Smooth muscle cell of the umbilical artery (primary cell): ENCODE results near the gene MT1A. TPM values are rescaled to one million over a fixed set of nuclear protein-coding genes. Genes with fewer than 3 reads are reported as not detected.

ENCODE experiments used
- total RNA-seq: library from RNA; depleted of rRNA; stranded (reverse); fragments of >200 nt; gene quantifications from 2 replicates; pipeline ENCODE4 v1.2.3, GENCODE V29; 2014

Gene MT1A
- total RNA-seq, result 0.88 TPM in 1 of 2 replicates, not detected in the other

DNA sequence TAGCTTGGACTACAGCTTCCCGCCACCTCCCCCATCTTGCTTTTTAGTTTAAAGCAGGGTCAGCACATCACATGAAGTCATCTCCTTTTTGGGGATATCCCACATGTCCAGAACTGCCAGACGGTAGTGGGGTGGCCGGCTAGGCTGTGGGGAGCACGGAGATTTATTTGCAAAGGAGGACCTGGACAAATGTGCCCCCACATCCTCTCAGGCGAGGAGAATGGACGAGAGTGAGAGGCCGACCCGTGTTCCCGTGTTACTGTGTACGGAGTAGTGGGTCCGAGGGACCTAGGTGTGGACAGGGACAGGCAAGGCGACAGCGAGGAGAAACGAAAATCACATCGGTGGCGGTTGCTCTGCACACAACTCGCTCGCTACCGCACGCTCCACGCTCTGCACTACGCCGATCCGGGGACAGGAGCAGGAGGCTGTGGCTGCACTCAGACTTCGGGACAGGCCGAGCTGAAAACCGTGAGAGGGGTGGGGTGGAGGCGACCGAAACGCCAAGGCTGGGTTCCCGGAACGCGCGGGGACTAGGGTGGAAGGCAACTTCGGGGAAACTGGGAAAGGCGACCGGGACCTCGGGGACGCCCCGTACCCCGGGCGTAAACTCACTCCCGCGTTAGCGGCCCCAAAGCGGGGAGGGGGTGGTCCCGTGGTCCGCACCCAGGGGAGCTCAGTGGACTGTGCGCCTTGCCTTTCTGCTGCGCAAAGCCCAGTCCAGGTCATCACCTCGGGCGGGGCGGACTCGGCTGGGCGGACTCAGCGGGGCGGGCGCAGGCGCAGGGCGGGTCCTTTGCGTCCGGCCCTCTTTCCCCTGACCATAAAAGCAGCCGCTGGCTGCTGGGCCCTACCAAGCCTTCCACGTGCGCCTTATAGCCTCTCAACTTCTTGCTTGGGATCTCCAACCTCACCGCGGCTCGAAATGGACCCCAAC is at the start of gene MT1A:
MT1A (plus strand) TSS at position 853 of the 937 bp plus-strand sequence; CDS start at position 926, 73 bp downstream.

DNA sequence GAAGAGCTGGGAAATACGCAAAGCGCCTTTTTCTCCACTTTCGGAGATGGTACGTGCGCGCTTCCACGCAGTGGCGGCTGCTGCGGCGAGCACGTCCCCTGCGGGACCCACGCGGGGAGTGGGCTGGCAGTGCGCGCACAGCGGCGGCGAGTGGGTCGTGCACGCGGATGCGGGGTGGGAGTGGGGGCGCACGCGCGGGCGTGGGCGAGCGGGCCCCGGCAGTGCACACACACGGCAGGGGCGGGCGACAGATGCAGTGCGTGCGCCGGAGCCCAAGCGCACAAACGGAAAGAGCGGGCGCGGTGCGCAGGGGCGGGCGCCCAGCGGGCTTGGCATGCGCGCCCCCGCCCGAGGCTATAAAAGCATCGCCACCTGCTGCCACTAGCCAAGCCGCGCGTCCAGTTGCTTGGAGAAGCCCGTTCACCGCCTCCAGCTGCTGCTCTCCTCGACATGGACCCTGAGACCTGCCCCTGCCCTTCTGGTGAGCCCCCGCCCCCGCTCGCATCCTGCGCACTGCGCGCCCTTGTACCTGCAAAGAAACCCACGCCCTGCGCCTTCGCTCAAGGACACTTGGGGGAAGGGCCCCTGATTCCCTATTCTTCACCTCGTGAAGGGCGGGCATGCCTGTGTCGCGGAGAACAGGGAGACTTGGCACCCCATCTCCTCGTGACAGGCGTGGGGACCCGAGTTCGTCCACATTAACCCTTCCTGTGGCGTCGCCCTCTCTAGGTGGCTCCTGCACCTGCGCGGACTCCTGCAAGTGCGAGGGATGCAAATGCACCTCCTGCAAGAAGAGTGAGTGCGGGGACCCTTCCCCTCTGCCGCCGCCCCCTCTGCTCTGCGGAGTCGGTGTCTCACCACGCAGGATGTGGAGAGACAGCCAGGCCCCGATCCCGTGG is 49.1 kb upstream of the MT1A start, which contains the start of gene MT3:
MT3 (plus strand) TSS at position 388 of the 899 bp plus-strand sequence; CDS start at position 451, 63 bp downstream.

DNA sequence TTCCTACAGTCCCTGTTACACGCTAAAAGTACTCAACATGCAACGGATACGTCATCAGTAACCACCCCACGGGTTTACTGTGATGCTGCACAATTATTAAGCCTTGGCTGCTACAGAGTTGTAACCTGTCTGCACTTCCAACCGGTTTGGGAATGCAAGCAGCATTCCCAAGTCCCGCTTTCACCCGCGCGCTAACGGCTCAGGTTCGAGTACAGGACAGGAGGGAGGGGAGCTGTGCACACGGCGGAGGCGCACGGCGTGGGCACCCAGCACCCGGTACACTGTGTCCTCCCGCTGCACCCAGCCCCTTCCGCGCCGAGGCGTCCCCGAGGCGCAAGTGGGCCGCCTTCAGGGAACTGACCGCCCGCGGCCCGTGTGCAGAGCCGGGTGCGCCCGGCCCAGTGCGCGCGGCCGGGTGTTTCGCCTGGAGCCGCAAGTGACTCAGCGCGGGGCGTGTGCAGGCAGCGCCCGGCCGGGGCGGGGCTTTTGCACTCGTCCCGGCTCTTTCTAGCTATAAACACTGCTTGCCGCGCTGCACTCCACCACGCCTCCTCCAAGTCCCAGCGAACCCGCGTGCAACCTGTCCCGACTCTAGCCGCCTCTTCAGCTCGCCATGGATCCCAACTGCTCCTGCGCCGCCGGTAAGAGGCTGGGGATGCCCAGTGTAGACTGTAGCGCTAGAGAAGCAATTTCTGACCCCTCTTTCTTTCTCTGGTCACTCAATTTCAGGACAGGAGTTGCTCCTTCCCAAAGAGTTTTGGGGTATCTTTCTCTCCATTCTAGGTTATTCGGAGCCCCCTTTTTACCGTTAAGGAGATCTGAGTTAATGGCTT is 30.2 kb upstream of the MT1A start, which contains the start of gene MT2A:
MT2A (plus strand) TSS at position 542 of the 833 bp plus-strand sequence; CDS start at position 614, 72 bp downstream.

DNA sequence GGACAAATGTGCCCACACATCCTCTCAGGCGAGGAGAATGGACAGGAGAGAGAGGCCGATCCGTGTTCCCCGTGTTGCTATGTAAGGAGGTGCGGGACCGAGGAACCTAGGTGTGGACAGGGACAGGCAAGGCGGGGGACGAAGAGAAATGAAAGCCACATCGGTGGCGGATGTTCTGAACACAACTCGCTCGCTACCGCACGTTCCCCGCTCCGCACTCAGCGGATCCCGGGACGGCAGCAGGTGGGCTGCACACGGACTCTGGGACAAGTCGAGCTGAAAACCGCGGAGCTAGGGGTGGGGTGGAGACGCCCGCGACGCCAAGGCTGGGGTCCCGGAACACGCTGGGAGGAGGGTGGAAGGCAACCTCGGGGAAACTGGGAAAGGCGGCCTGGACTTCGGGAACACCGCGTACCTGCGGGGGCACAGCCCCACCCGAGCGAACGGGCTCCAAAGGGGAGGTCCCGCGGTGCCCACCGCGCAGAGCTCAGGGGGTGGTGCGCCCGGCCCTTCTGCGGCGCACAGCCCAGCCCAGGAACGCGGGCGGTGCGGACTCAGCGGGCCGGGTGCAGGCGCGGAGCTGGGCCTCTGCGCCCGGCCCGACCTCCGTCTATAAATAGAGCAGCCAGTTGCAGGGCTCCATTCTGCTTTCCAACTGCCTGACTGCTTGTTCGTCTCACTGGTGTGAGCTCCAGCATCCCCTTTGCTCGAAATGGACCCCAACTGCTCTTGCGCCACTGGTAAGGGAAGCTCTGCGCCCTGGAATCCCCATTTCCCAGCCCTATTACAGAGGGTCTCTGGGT is 13.1 kb upstream of the MT1A start, which contains the start of gene MT1E:
MT1E (plus strand) TSS at position 642 of the 803 bp plus-strand sequence; CDS start at position 713, 71 bp downstream.

DNA sequence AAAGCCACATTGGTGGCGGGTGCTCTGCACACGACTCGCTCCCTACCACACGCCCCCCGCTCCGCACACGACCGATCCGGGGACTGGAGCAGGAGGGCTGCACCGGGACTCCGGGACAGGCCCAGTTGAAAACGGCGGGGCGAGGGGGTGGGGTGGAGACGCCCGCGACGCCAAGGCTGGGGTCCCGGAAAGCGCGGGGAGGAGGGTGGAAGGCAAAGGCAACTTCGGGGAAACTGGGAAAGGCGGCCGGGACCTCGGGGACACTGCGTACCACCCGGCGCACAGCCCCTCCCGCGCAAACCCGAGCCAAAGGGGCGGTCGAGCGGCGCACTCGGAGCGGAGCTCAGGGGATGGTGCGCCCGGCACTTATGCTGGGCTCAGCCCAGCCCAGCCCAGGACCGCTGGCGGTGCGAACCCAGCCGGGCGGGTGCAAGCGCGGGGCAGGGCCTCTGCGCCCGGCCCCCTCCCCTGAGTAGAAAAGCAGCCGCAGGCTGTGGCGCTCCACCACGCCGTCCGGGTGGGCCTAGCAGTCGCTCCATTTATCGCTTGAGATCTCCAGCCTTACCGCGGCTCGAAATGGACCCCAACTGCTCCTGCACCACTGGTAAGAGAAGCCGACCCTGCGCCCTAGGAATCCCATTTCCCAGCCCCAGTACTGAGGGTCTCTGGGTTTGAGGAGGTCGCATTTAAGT is 6.2 kb upstream of the MT1A start, which contains the start of gene MT1M:
MT1M (plus strand) TSS at position 504 of the 692 bp plus-strand sequence; CDS start at position 577, 73 bp downstream.

DNA sequence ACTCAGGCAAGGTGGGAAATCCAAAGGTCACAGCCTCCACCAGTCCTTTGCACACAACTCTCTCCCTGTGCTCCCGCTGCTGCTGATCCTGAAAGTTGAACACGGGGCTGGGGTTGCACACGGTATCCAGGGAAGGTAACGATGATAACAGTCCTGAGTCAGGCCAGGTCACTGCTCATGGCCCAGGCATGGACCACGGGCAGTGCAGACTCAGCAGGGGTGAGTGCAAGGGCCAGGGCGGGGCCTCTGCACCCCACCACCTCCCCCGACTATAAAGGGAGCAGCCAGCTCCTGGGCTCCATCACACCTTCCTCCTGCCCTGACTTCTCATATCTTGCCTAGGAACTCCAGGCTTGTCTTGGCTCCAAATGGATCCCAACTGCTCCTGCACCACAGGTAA is 13.1 kb downstream of the MT1A start, which contains the start of gene MT1B:
MT1B (plus strand) TSS at position 301 of the 400 bp plus-strand sequence; CDS start at position 369, 68 bp downstream.

DNA sequence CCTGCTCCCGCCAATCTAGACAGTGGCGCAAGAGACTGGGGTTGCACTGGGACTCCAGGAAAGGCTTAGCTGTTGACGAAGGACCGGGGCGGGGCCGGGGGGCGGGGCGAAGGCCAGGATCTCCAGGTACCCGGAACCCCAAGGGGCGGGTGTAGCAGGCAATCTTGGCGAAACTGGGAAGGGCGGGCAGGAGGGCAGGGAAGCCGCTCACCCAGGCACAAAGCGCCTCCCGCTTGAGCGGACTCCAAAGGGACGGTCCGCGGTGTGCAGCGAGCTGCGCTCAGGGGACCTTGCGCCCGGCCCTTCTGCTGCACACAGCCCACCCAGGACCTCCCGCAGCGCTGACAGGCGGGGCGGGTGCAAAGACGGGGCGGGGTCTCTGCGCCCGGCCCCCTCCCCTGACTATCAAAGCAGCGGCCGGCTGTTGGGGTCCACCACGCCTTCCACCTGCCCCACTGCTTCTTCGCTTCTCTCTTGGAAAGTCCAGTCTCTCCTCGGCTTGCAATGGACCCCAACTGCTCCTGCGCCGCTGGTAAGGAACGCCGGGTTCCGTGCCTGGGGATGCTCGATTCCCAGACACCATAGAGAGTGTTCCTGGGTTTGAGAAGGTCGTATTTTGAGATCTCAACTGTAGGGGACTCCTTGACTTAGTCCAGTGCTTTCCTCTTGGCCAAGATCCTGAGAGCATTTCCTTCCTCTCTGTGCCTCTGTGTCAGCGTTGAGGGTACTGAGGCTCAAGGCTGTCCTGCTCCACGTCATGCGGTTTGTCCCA is 19.3 kb downstream of the MT1A start, which contains the start of gene MT1F:
MT1F (plus strand) TSS at position 405 of the 772 bp plus-strand sequence; CDS start at position 505, 100 bp downstream.

DNA sequence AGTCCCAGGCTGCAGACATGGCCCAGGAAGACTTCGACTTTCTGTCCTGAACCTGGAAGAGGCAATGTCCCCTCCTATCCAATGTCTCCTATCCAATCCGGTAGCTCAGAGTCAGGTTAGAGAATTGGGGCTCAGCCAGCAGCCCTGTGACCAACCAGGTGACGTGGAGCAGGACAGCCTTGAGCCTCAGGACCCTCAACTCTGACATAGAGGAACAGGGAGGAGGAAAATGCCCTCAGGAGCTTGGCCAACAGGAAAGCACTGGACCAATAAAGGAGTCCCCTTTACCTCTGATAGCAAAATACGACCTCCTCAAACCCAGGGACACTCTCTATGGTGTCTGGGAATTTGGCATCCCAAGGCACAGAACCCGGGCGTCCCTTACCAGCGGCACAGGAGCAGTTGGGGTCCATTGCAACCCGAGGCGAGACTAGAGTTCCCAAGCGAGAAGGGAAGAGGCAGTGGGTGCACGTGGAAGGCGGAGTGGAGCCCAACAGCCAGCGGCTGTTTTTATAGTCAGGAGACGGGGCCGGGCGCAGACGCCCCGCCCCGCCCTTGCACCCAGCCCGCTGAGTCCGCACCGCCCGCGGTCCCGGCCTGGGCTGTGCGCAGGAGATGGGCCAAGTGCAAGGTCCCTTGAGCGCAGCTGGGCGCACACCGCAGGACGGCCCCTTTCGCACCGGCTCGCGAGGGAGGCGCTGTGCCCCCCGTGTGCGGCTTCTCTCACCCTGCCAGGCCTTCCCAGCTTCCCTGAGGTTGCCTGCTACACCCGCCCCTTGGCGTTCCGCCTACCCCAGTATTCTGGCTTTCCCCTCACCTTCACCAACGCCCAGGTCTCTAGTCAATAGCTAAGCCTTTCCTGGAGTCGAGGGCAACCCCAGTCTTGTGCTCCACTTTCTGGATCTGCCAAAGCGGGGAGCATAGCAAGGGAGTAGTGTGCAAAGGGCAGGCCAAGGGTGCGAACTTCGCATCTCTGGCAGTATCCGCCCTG is 29.4 kb downstream of the MT1A start, which contains the start of gene MT1G:
MT1G (minus strand) TSS at position 485 of the 991 bp plus-strand sequence; CDS start at position 413, 72 bp downstream.

DNA sequence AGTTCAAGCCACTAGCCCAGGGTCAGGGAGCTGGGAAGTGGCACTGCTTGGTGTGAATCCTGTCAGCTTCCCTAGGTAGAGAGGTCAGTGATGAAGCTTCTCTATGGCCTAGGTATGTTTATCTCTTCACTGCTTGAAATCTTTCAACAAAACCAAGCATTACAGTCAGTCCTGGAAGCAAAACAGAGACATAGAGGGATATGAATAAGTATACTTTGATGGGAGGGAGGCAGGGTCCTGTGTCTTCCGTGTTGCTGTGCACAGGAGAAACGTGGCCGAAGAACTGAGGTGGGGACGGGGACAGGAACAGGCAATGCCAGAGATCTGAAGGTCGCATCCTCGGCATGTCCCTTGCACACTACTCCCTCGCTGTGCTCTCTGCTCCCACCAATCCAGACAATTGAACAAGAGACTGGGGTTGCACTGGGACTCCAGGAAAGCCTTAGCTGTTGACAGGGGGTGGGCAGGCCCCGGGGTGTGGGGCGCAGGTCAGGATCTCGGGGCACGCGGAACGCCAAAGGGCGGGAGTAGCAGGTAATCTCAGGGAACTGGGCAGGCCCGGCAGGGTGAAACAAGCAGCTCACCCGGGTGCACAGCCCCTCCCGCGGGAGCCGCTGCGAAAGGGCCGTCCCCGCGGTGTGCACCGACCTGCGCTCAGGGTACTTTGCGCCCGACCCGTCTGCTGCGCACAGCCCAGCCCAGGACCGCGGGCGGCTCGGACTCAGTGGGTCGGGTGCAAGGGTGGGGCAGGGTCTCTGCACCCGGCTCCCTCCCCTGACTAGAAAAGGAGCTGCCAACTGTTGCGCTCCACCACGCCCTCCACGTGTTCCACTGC is 30.8 kb downstream of the MT1A start, which contains the start of gene MT1H:
MT1H (plus strand) TSS at position 810 of the 835 bp plus-strand sequence. CDS start 71 bp downstream, outside the sequence.

DNA sequence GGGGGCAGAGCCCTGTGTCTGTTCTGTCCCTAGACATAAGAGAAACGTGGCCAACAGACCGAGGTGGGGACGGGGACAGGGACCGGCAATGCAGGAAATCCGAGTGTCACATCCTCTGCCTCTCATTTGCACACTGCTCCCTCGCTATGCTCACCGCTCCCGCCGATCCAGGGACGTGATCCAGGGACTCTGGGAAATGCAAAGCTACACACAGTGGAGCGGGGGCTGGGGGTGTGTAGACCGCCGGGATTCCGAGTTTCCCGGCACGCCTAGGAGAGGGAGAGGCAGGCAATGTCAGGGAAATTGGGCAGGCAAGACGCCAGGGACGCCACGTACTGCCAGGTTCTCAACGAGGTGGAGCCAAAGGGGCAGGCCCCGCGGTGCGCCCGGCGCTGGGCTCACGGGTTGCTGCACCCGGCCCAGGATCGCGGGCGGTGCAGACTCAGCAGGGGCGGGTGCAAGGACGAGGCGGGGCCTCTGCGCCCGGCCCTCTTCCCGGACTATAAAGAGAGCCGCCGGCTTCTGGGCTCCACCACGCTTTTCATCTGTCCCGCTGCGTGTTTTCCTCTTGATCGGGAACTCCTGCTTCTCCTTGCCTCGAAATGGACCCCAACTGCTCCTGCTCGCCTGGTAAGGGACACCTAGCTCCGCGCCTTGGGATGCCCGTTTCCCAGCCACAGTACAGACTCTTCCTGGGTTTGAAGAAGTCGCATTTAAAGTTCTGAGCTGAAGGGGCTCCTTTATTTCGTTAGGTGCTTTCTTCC is 43.7 kb downstream of the MT1A start, which contains the start of gene MT1X:
MT1X (plus strand) TSS at position 532 of the 764 bp plus-strand sequence; CDS start at position 603, 71 bp downstream.

Other genes starting within 250 kb of the MT1A start
- gene AMFR, start 213.1 kb upstream of the MT1A start, total RNA-seq, result 191 and 249 TPM in 2 replicates
- gene NUDT21, start 187.3 kb upstream of the MT1A start, total RNA-seq, result 65.6 and 110 TPM in 2 replicates
- 77.8 and 197 TPM in 2 replicates for gene OGFOD1, start 187.1 kb upstream of the MT1A start, total RNA-seq
- gene BBS2, start 118.6 kb upstream of the MT1A start, total RNA-seq, result 51.5 and 63.5 TPM in 2 replicates
- not detected in 2 replicates for gene MT4, start 73.6 kb upstream of the MT1A start, total RNA-seq
- gene MT3, start 49.1 kb upstream of the MT1A start, total RNA-seq, result not detected in 2 replicates
- 50.5 and 205 TPM in 2 replicates for gene MT2A, start 30.1 kb upstream of the MT1A start, total RNA-seq
- gene MT1E, start 12.9 kb upstream of the MT1A start, total RNA-seq, result 51.1 and 79.6 TPM in 2 replicates
- gene MT1M, start 6.0 kb upstream of the MT1A start, total RNA-seq, result not detected in 2 replicates
- gene MT1B, start 13.2 kb downstream of the MT1A start, total RNA-seq, result not detected in 2 replicates
- gene MT1F, start 19.3 kb downstream of the MT1A start, total RNA-seq, result not detected in 2 replicates
- gene MT1G, start 29.4 kb downstream of the MT1A start, total RNA-seq, result not detected in 2 replicates
- not detected in 2 replicates for gene MT1H, start 31.1 kb downstream of the MT1A start, total RNA-seq
- gene MT1X, start 43.8 kb downstream of the MT1A start, total RNA-seq, result 9.4 and 13.4 TPM in 2 replicates
- 41.3 and 79.6 TPM in 2 replicates for gene NUP93, start 91.5 kb downstream of the MT1A start, total RNA-seq
- gene SLC12A3, start 226.5 kb downstream of the MT1A start, total RNA-seq, result 0.30 TPM in 1 of 2 replicates, not detected in the other